Cortex of kidney (tissue), 1 donor: ENCODE measurements around the gene SLC51B.
"Not testable (repeated sequence)": the region's sequence is repeated elsewhere in the genome, so short reads cannot be mapped to it uniquely, and the experiment has no call there.

Experiments used
- DNase-seq: peaks from one replicate; lab custom pipeline; 2025; lab: John Stamatoyannopoulos, UW

SLC51B gene

DNA sequence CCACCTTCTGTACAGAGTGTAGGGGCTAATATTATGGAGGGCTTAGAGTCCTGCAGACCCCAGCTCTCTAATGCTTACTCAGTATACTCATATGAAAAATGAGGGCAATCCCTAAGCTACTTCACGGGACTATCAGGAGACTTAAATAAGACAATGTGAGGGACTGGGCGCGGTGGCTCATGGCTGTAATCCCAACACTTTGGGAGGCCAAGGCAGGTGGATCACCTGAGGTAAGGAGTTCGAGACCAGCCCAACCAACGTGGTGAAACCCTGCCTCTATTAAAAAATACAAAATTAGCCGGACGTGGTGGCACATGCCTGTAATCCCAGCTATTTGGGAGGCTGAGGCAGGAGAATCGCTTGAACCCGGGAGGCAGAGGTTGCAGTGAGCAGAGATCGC is 54.6 kb downstream of the SLC51B start:
- not testable (repeated sequence) for DNase-seq

- DNase-seq: no peak
Measured at GRCh38 chr15:65100442-65100841, 55.3 kb downstream of the SLC51B start.

- DNase-seq: no peak
Measured at GRCh38 chr15:65101411-65101890, 56.3 kb downstream of the SLC51B start.

DNA sequence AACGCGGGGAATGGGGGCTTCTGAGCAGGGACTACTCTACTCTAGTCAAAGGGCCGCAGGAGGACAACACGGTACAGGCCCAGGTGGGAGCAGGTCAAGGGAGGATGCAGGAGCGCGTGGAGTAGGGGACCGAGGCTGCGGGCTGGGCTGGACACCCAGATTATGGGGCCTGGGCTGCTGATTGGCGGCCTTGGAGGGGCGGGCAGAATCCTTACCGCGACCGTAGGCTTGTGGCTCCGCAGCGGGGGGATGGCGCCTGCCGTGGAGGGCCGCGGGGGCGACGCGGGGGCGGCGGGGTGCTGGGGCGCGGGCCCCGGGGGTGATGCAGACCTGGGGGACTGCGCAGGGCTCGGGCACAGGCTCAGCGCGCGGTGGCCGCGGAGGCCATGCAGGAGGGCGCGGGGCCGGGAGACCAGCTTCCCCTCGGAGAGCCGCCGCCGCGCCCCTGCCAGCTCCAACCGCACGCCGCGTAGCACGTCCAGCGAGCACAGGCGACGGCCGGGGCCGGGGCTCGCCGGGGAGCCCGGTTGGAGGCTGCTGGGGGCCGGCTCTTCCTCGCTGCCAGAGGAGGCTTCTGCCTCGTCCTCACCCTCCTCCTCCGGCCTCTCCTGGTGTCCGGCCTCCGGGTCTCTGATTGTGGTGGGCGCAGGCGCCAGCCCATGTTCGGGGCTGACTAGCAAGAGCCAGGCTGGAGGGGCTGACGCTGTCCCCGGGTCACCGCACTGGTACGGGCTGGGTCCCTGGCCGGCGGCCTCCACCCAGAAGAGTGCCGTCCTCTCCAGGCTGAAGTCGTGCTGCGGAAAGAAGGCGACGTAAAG is 56.9 kb downstream of the SLC51B start:
- DNase-seq: no peak

- DNase-seq: no peak
Measured at GRCh38 chr15:65102912-65103311, 57.7 kb downstream of the SLC51B start.
